M059J (cell line): ENCODE data around the gene PTPRK. TPM values are rescaled to one million over a fixed set of nuclear protein-coding genes. Genes with fewer than 3 reads are reported as not detected.

Experiments used
- DNase-seq: peaks from one replicate; pipeline ENCODE4 v3.0.0-alpha.2; 2012; ENCODE audit warnings: low read depth
- total RNA-seq: library from RNA; depleted of rRNA; stranded (reverse); fragments of >200 nt; shearing (Covaris generic); gene quantifications from 2 replicates; pipeline ENCODE4 v1.2.3, GENCODE V29; 2014

Gene PTPRK
- total RNA-seq, 1 experiment from 2014 or later = 71.7 TPM

- DNase-seq = no peak
Measured at GRCh38 chr6:128199461-128199860, 320.9 kb downstream of the PTPRK start.

GRCh38 chr6:128192972-128193371 is 327.4 kb downstream of the PTPRK start:
- DNase-seq = no peak

GRCh38 chr6:128188678-128189077 is 331.7 kb downstream of the PTPRK start:
- DNase-seq = no peak

GRCh38 chr6:128186729-128187128 is 333.7 kb downstream of the PTPRK start:
- no peak for DNase-seq

- DNase-seq = no peak
Measured at GRCh38 chr6:128179876-128180438, 340.4 kb downstream of the PTPRK start.

- no peak for DNase-seq
Measured at GRCh38 chr6:128174724-128175123, 345.7 kb downstream of the PTPRK start.

GRCh38 chr6:128172752-128173682 is 347.4 kb downstream of the PTPRK start:
- no peak for DNase-seq

- DNase-seq = no peak
Measured at GRCh38 chr6:128172081-128172480, 348.3 kb downstream of the PTPRK start.

- DNase-seq = no peak
Measured at GRCh38 chr6:128171182-128171581, 349.2 kb downstream of the PTPRK start.

- peak; percentile 43 for DNase-seq
Measured at GRCh38 chr6:128168244-128168643, 352.2 kb downstream of the PTPRK start.

GRCh38 chr6:128167552-128167951 is 352.8 kb downstream of the PTPRK start:
- DNase-seq = no peak

GRCh38 chr6:128164254-128164653 is 356.1 kb downstream of the PTPRK start:
- no peak for DNase-seq

GRCh38 chr6:128162423-128162822 is 358.0 kb downstream of the PTPRK start:
- DNase-seq = no peak

GRCh38 chr6:128161839-128162238 is 358.6 kb downstream of the PTPRK start:
- DNase-seq = no peak

GRCh38 chr6:128161263-128161662 is 359.1 kb downstream of the PTPRK start:
- DNase-seq = no peak

- DNase-seq = peak; percentile 79
Measured at GRCh38 chr6:128158496-128158895, 361.9 kb downstream of the PTPRK start.

- DNase-seq = no peak
Measured at GRCh38 chr6:128156321-128157111, 363.9 kb downstream of the PTPRK start.

GRCh38 chr6:128155826-128156225 is 364.6 kb downstream of the PTPRK start:
- no peak for DNase-seq

GRCh38 chr6:128152551-128152950 is 367.8 kb downstream of the PTPRK start:
- no peak for DNase-seq

- DNase-seq = no peak
Measured at GRCh38 chr6:128150376-128150775, 370.0 kb downstream of the PTPRK start.

- DNase-seq = no peak
Measured at GRCh38 chr6:128149796-128150195, 370.6 kb downstream of the PTPRK start.

GRCh38 chr6:128144320-128144719 is 376.1 kb downstream of the PTPRK start:
- DNase-seq = no peak
